HS-5 (cell line): ENCODE results near the gene GNA15.

Source experiments
- DNase-seq: peaks from one replicate; pipeline ENCODE4 v3.0.0-alpha.2; 2012; ENCODE audit warnings: low read depth

Gene GNA15

DNA sequence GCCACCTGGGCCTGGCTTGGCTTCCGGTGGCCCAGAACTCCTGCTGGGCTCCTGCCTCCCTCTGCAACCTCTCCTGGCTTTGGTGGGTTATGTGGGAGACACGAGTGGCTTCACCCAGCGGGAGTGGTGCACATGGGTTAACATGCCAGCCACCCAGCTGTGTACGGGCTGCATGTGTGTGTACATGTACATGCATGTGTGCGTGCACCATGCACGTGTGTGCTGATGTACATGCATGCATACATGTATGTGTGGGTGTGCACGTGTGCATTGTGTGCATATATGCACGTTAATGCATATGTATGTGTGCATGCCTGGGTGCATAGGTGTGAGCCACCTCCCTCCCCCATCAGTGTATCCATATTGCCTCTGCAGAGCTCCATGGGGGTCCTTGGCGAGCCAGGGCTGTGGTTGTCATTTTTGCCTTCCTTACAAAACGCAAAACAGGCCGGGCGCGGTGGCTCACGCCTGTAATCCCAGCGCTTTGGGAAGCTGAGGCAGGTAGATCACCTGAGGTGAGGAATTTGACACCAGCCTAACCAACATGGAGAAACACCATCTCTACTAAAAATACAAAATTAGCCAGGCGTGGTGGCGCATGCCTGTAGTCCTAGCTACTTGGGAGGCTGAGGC is 29.2 kb upstream of the GNA15 start:
- DNase-seq = no peak

DNA sequence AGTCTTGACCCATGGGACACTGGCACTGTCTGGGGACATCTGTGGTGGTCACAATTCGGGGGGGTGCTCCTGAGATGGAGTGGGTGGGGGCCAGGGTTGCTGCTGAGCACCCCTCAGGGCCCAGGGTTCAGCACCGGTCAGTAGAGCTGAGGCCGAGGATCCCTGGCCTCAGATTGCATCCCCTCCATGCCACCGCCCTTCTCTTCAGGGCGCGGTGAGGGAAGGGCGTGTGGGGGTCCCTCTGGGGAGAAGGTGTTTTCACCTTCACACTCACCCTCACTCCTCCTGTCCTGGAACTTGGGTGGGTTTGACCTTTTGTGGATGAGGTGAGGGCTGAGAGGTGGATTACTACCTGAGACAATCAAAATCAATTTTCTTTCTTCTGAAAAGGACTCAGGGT is 28.2 kb upstream of the GNA15 start:
- DNase-seq = no peak

- DNase-seq = no peak
Observed at GRCh38 chr19:3108775-3109174, 27.1 kb upstream of the GNA15 start.

- no peak for DNase-seq
Observed at GRCh38 chr19:3109491-3109890, 26.3 kb upstream of the GNA15 start.

GRCh38 chr19:3110126-3110825 is 25.6 kb upstream of the GNA15 start:
- DNase-seq = no peak

- DNase-seq = no peak
Observed at GRCh38 chr19:3111586-3112247, 24.1 kb upstream of the GNA15 start.

- DNase-seq = no peak
Observed at GRCh38 chr19:3112375-3113099, 23.3 kb upstream of the GNA15 start.

DNA sequence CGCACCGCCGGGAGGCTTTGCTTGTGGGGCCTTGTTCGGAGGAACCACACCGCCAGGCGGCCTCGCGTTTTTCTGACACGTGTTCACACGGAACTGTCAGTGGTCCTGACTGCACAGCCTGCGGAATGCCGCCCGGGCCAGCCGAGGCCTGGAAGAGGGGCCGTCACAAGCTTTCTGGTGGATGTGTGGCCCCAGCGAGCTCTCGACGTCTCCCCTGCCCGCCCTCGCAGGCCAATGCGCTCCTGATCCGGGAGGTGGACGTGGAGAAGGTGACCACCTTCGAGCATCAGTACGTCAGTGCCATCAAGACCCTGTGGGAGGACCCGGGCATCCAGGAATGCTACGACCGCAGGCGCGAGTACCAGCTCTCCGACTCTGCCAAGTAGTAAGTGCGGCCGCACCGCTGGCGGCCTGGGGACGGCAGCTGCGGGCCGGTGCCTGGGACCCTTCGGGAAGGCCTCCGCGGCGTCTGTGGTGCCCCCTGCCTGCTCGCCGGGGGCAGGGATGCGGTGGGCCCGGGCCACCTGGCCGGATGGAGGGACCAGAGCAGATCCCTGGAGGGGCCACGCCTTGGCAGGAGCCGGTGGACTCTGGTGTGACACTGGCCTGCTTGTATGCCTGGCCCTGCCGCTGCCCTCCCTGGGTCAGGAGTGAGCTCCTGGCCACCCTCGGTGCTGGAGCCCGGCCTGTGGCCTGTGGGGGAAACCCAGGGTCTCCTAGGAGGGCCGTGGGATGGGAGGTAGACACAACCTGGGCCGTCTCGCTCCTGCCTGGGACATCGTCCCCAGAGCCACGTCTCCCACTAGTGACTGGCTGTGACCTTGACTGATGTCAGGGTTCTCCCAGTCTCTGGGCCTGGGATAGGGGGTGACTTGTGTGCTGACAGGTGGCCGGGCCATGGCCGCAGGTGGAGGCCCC is 22.5 kb upstream of the GNA15 start:
- no peak for DNase-seq

- DNase-seq = no peak
Observed at GRCh38 chr19:3114018-3114726, 21.7 kb upstream of the GNA15 start.

- DNase-seq = no peak
Observed at GRCh38 chr19:3114811-3115210, 21.0 kb upstream of the GNA15 start.

- DNase-seq = no peak
Observed at GRCh38 chr19:3115411-3115810, 20.4 kb upstream of the GNA15 start.

GRCh38 chr19:3115916-3116602 is 19.8 kb upstream of the GNA15 start:
- no peak for DNase-seq

DNA sequence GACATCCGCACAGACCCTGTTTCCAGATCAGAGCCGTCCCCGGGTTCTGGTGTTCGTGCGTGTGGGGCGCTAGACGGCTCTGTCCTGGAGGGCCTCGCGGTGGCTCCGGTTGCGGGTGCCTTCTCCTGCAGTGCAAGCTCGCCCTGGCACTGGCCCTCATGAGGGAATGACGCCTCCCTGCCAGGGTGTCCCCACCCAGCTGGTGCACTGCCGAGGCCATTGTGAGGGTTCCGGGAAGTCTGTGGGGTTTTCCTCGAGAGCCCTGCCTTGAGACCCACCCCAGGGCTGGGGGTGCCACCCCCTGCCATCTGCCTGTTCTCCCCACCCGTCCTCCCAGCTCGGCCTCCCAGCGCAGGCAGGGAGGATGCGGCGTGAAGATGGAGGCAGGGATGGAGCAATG is 19.2 kb upstream of the GNA15 start:
- DNase-seq = no peak

GRCh38 chr19:3117716-3118115 is 18.1 kb upstream of the GNA15 start:
- DNase-seq = no peak

- DNase-seq = no peak
Observed at GRCh38 chr19:3118232-3119070, 17.4 kb upstream of the GNA15 start.

GRCh38 chr19:3119071-3119595 is 16.7 kb upstream of the GNA15 start:
- no peak for DNase-seq

DNA sequence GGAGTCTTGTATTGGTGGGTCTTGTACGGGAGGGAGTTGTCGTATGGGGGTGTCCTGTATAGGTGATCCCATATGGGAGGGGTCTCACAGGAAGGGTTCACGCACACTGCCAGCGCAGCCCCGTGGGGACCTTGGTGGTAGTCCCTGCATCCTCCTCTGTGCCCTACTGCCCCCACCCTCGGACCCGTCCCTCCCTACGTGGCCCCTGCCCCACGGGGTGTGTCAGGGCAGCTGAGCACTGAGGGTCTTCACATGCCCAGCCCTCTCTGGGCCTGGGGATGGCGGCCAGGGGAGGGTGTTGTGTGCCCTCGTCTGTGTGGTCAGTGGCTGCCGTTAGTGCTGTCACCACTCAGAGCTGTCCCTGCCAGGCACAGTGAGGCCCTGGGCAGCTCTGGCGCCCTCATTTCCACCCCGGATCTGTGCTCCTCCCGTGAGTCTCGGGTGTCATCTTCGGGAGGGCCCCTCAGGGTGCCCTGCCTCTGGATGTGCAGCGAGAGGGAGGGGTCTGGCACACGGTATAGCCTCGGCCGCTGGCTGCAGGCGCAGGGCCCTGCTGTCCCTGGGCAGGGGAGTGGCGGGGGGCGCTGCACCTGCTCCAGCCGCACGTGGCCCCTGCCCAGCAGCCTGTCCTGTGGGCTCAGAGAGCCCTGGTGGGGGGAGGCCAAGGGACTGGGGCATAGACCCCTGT is 16.0 kb upstream of the GNA15 start:
- DNase-seq = no peak

DNA sequence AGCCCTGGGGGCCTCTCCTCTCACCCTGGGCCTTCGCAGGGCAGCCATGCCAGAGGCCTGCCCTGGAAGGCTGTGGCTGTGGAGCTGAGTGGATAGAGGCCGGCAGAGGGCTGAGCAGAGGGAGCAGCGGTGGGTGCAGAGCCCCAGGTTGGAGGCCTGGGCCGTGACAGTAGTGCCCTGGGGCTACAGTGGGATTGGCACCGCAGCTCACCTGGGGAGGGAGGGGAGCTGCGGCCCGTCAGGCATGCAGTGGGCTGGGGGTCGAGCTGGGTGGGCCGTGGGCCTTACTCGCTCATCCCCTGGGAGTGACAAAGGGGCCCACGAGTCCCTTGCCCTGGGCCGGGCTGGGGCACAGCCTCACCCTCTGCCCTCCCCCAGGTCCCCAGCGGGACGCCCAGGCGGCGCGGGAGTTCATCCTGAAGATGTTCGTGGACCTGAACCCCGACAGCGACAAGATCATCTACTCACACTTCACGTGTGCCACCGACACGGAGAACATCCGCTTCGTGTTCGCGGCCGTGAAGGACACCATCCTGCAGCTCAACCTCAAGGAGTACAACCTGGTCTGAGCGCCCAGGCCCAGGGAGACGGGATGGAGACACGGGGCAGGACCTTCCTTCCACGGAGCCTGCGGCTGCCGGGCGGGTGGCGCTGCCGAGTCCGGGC is 15.1 kb upstream of the GNA15 start:
- no peak for DNase-seq
